Activated naive CD4-positive, alpha-beta T cell treated with anti-CD3 and anti-CD28 coated beads, Interleukin-2, amount 50 U/mL, for 72 hours (primary cell): Measurements from ENCODE around the gene CBFA2T2. TPM values are rescaled to one million over a fixed set of nuclear protein-coding genes. Genes with fewer than 3 reads are reported as not detected.
"Not testable (repeated sequence)": the region's sequence is repeated elsewhere in the genome, so short reads cannot be mapped to it uniquely, and the experiment has no call there.

ENCODE experiments used
- ATAC-seq, 2 donors: fragments of 150-1000 bp; cut with Tn5 transposase; 2 replicates each; pipeline ENCODE4 v1.10.0; 2021; ENCODE audit warnings: mild to moderate bottlenecking in 2 of 2, moderate library complexity in 2 of 2
- DNase-seq, 2 donors: peaks; one replicate each; pipeline ENCODE4 v3.0.0; 2021 to 2022; ENCODE audit warnings: low spot score in 2 of 2
- H3K27ac Mint-ChIP-seq, 2 donors: one replicate each; pipeline ENCODE4 v1.8.0; 2022; ENCODE audit warnings: mild to moderate bottlenecking in 2 of 2, mixed read lengths in 2 of 2
- H3K36me3 Mint-ChIP-seq, 2 donors: one replicate each; pipeline ENCODE4 v1.8.0; 2022; ENCODE audit warnings: mixed read lengths in 2 of 2
- H3K9me3 Mint-ChIP-seq, 2 donors: one replicate each; pipeline ENCODE4 v1.8.0; 2022; ENCODE audit warnings: mixed read lengths in 2 of 2
- total RNA-seq, 2 donors: library from RNA; stranded (reverse); gene quantifications; one replicate each; pipeline ENCODE4 v1.2.3, GENCODE V29; 2022

CBFA2T2 gene
- total RNA-seq, 2 donors from 2014 or later = 13.7 to 16.3 TPM

DNA sequence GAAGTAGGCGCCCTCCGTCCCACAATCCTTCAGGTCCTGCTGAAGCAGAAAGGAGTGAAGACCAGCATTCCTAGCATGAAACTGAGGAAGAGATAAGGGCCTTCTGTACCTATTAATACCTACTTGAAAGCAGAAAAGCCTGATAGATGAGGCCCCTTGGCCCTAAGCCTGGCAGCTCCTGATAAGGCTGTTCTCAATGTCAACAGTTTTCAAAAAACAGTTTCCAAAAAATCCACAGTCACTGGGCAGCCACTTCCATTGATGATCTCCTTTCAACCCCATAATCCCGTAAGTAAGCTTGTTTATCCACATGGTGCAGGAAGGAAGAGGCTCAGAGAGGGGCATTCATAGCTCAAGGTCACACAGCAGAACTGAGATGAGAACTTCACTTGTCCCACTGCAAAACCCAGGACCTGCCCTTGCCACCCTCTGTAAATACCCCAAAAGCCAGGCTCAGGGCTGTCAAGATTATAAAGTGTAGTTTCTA, 199.1 kb downstream of the CBFA2T2 start:
- Mint-ChIP-seq H3K9me3 (no peaks in the 10 kb centered on the region), H3K36me3 (peaks cover 10 to 12% of the 10 kb centered on the region in 2 donors), H3K27ac (peak overlapping the region in 1 of 2 donors; percentile 45)
- DNase-seq = no peak
- no peak for ATAC-seq

DNA sequence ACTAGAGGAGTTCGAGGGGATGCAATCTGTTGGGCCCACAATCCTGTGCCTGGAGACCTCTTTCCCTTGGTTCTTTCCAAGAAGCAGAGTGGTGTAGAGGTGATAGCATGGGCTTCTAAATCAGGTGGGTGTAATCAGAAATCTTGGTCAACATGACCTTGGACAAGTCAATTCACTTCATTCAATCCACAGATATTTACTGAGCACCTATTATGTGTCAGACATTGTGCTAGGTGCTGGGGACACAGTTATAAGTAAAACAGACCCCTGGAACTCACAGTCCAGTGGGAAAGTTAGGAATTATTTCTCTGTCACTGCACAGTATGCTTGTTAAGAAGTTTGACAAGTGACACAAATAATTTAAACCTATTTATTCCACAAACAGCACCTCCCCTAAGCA, 199.6 kb downstream of the CBFA2T2 start:
- Mint-ChIP-seq H3K9me3 (no peaks in the 10 kb centered on the region), H3K36me3 (peaks cover 10 to 11% of the 10 kb centered on the region in 2 donors), H3K27ac (peak overlapping the region in 1 of 2 donors; percentile 61)
- DNase-seq (no peak), ATAC-seq (no peak)

DNA sequence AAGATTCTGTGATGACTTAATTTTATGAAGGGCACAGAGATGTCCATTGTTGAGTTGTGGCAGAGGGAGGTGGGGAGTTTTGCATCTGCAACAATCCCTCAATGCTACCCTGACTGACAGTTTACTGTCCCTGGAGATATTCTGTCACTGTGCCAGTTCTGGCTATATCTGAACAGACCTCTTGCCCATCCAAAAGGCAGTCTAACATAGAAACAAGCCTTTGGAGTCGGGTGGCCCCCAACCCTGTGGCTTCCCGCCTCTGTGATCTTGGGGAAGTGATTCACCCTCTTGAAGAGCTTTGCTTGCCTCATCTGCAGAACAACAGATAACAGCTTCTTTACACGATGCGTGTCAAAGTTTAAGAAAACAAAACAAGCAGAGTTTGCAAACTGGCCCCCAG, 200.1 kb downstream of the CBFA2T2 start:
- H3K36me3 Mint-ChIP-seq = peaks cover 7% of the 10 kb centered on the region in 2 donors

DNA sequence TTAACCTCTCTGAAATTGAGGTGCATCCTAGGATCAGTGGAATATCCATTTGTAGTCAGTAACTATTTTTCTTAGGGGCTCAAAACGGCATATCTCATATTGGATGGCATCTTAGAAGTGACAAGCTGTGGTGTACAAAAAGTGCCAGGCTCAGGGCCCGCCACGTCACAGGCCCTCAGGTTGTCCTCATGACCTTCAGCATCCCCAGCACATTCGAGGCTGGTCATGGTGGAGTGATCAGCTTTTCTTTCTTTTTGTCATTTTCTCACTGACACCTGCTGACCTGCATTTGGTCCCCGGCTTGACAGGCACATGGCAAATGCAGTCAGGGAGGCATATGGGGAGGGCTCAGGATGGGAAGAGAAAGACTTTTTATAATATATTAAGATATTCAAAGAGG, 203.4 kb downstream of the CBFA2T2 start:
- DNase-seq (no peak), ATAC-seq (no peak)
- Mint-ChIP-seq H3K27ac (no peak overlapping the region), H3K9me3 (no peaks in the 10 kb centered on the region), H3K36me3 (no peaks in the 10 kb centered on the region)

More for the DNA sequence above, 200.1 kb downstream of the CBFA2T2 start:
- peak overlapping the region; percentile 44 to 61 for H3K27ac Mint-ChIP-seq
- H3K9me3 Mint-ChIP-seq = no peaks in the 10 kb centered on the region
- ATAC-seq (peak; percentile 10 to 40), DNase-seq (peak in 1 of 2 donors; percentile 60)

DNA sequence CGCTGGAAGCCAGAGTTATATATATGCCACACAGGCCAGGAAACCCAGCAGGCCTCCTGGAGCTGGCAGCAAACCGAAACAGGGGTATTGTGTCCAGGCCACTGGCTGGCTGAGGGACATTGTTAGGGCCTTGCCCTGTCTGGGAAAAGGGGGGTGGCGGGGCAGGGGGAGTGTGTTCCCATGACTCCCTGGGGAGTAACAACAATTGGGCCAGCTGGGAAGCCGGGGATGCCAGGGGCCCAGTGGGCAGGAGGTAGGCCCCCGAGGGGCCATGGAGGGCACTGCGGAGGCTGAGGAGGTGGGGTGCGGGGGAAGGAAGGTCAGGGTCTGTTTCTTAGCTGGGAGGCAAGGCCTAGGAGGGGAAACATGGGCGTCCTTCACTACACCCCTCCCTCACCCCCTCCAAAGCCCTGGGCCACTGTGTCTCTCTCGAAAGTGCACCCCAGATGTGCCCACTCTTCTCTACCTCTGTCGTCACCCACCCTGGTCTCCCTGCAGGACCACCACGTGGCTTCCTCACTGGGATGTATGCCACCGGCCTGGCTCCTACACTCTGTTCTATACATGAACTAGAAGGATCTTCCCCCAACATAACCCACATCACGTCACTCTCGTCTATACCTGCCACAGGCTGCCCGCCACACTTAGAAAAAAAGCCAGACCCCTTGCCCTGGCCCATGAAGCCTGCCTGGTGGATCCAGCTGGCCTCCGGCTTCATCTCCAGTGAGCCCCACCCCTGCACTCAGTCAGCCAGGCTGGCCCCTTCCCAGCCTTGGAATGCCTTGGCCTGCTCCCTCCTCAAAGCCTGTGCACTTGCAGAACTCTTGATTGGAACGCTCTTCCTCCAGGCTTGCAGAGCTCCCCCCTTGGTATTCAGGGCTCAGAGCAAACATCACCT, 204.1 kb downstream of the CBFA2T2 start:
- peak overlapping the region in 1 of 2 donors; percentile 48 for H3K27ac Mint-ChIP-seq
- ATAC-seq (no peak), DNase-seq (no peak)
- H3K9me3 Mint-ChIP-seq = no peaks in the 10 kb centered on the region
- peaks cover 0 to 5% of the 10 kb centered on the region in 2 donors for H3K36me3 Mint-ChIP-seq

DNA sequence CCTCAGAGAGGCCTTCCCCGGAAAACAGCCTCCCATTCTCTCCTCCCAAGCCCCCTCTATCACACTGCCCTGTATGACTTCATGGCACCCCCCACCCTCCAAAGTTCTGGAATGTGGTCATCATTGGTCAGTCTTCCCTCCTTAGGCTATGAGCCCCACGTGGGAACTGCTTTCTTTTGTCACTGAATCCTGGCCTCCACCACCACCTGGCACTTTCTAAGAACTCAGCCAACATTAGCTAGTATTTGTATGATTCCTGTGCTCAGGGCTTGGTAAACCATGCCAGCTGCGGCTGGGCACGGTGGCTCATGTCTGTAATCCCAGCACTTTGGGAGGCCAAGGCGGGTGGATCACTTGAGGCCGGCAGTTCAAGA, 204.7 kb downstream of the CBFA2T2 start:
- H3K36me3 Mint-ChIP-seq = peaks cover 0 to 5% of the 10 kb centered on the region in 2 donors
- DNase-seq = no peak
- ATAC-seq = no peak
- H3K9me3 Mint-ChIP-seq = no peaks in the 10 kb centered on the region
- no peak overlapping the region for H3K27ac Mint-ChIP-seq

DNA sequence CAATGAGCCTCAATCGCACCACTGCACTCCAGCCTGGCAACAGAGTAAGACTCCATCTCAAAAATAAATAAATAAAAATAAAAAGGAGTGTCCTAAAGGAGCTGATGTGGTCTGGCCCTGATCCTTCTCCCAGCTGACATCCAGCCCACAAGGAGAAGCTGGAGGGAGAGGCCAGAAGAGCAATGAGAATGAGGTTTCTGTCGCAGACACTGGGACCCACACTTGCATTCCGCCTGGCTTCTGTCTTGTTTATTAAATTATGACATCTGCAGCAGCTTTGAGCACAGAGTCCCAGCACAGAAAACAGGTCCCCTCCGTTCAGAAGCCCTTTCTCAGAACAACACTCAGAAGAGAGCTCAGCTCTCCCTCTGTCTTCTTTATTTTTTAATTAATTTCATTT, 206.6 kb downstream of the CBFA2T2 start:
- no peak for DNase-seq
- H3K36me3 Mint-ChIP-seq = peaks cover 0 to 5% of the 10 kb centered on the region in 2 donors
- no peak for ATAC-seq
- no peak overlapping the region for H3K27ac Mint-ChIP-seq
- no peaks in the 10 kb centered on the region for H3K9me3 Mint-ChIP-seq

DNA sequence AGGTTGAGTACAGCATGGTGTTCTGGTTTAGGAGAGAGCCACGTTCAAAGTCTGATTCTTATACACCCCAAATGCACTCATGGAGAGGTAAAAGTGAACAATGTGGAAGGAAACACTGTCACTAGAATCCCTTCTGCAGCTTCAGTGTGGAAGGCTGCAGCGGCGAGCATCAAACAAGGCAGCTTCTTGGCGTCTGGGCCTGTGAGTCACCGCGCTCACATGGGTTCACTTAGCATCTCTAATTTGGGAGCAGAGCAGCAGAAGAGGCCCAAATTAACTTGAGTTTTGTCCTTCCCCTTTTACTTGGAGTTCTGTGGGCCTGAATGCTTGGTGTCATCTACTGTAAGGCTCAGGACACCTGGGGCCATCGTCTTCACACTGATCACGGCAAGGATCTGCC, 207.2 kb downstream of the CBFA2T2 start:
- DNase-seq (no peak), ATAC-seq (no peak)
- H3K27ac Mint-ChIP-seq = no peak overlapping the region
- H3K9me3 Mint-ChIP-seq = no peaks in the 10 kb centered on the region
- H3K36me3 Mint-ChIP-seq = peaks cover 0 to 5% of the 10 kb centered on the region in 2 donors

DNA sequence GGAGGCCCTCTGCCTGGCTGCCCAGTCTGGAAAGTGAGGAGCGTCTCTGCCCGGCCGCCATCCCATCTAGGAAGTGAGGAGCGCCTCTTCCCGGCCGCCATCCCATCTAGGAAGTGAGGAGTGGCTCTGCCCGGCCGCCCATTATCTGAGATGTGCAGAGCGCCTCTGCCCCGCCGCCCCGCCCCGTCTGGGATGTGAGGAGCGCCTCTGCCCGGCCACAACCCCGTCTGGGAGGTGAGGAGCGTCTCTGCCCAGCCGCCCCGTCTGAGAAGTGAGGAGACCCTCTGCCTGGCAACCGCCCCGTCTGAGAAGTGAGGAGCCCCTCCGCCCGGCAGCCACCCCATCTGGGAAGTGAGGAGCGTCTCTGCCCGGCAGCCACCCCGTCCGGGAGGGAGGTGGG, 209.1 kb downstream of the CBFA2T2 start:
- ATAC-seq, H3K9me3 Mint-ChIP-seq, H3K27ac Mint-ChIP-seq, H3K36me3 Mint-ChIP-seq, DNase-seq: not testable (repeated sequence)

Other genes with a start within 250 kb of the CBFA2T2 start
- gene BPIFB1, start 206.9 kb upstream of the CBFA2T2 start, total RNA-seq = not detected
- 10 to 100 TPM; 40.0 to 44.2 TPM for gene CDK5RAP1, start 88.6 kb upstream of the CBFA2T2 start, total RNA-seq
- gene SNTA1, start 46.3 kb upstream of the CBFA2T2 start, total RNA-seq = 1 to 10 TPM; 3.1 TPM
- gene C20orf144, start 172.2 kb downstream of the CBFA2T2 start, total RNA-seq = under 1 TPM; 0.23 to 0.43 TPM
- gene ACTL10, start 176.8 kb downstream of the CBFA2T2 start, total RNA-seq = 1 to 10 TPM; 1.2 to 2.4 TPM
- gene NECAB3, start 184.3 kb downstream of the CBFA2T2 start, total RNA-seq = 10 to 100 TPM; 24.5 to 43.0 TPM
- gene E2F1, start 196.3 kb downstream of the CBFA2T2 start, total RNA-seq = 10 to 100 TPM; 62.4 to 76.4 TPM
- 10 to 100 TPM; 10.3 to 12.5 TPM for gene PXMP4, start 230.2 kb downstream of the CBFA2T2 start, total RNA-seq
- 1 to 10 TPM; 6.3 to 7.2 TPM for gene ZNF341, start 241.9 kb downstream of the CBFA2T2 start, total RNA-seq